Activated naive CD4-positive, alpha-beta T cell (primary cell): ENCODE measurements around the gene SND1.
A peak's percentile ranks its signal among the peaks of the same experiment; 100 is the strongest.
"Not testable (repeated sequence)": the region's sequence is repeated elsewhere in the genome, so short reads cannot be mapped to it uniquely, and the experiment has no call there.

Source experiments
- DNase-seq, 4 experiments: peaks; one replicate each; lab custom pipeline; 2025; lab: John Stamatoyannopoulos, UW

Gene SND1

GRCh38 chr7:128099204-128099671 is 447.2 kb downstream of the SND1 start:
- no peak for DNase-seq

GRCh38 chr7:128100225-128100948 is 448.4 kb downstream of the SND1 start:
- DNase-seq = no peak

- DNase-seq = no peak
Measured at GRCh38 chr7:128100949-128101713, 449.1 kb downstream of the SND1 start.

- DNase-seq = no peak
Measured at GRCh38 chr7:128102490-128103291, 450.7 kb downstream of the SND1 start.

- DNase-seq = no peak
Measured at GRCh38 chr7:128103498-128104107, 451.6 kb downstream of the SND1 start.

GRCh38 chr7:128104108-128104742 is 452.2 kb downstream of the SND1 start:
- DNase-seq = peak in 1 of 4 experiments; percentile 11

- DNase-seq = no peak
Measured at GRCh38 chr7:128105228-128106022, 453.4 kb downstream of the SND1 start.

GRCh38 chr7:128106821-128107220 is 454.8 kb downstream of the SND1 start:
- no peak for DNase-seq

- not testable (repeated sequence) for DNase-seq
Measured at GRCh38 chr7:128107516-128107915, 455.5 kb downstream of the SND1 start.

- no peak for DNase-seq
Measured at GRCh38 chr7:128108129-128108528, 456.1 kb downstream of the SND1 start.

- no peak for DNase-seq
Measured at GRCh38 chr7:128108641-128109423, 456.8 kb downstream of the SND1 start.

- DNase-seq = not testable (repeated sequence)
Measured at GRCh38 chr7:128109424-128109969, 457.5 kb downstream of the SND1 start.

- DNase-seq = no peak
Measured at GRCh38 chr7:128110641-128111364, 458.8 kb downstream of the SND1 start.

- DNase-seq = no peak
Measured at GRCh38 chr7:128112018-128112780, 460.2 kb downstream of the SND1 start.

- DNase-seq = no peak
Measured at GRCh38 chr7:128112781-128113221, 460.8 kb downstream of the SND1 start.

- no peak for DNase-seq
Measured at GRCh38 chr7:128113839-128114238, 461.8 kb downstream of the SND1 start.

GRCh38 chr7:128114806-128115205 is 462.8 kb downstream of the SND1 start:
- no peak for DNase-seq

GRCh38 chr7:128115336-128115820 is 463.4 kb downstream of the SND1 start:
- no peak for DNase-seq
